HG03565 (cell line): ENCODE results near the gene ARHGEF11.
"Not testable (repeated sequence)": the region's sequence is repeated elsewhere in the genome, so short reads cannot be mapped to it uniquely, and the experiment has no call there.

Source experiments
- ATAC-seq: cut with Tn5 transposase; IDR thresholded peaks from one replicate; pipeline ENCODE4 v1.9.1; 2021; ENCODE audit warnings: mild to moderate bottlenecking, moderate library complexity; ENCODE audit not compliant: unreplicated experiment

Gene ARHGEF11

GRCh38 chr1:156931974-156932710 lies 113.4 kb downstream of the ARHGEF11 start:
- ATAC-seq: no peak

- no peak for ATAC-seq
Observed at GRCh38 chr1:156931211-156931952, 114.2 kb downstream of the ARHGEF11 start.

- no peak for ATAC-seq
Observed at GRCh38 chr1:156930483-156930882, 115.1 kb downstream of the ARHGEF11 start.

- no peak for ATAC-seq
Observed at GRCh38 chr1:156929596-156930238, 115.8 kb downstream of the ARHGEF11 start.

GRCh38 chr1:156928043-156928602 lies 117.4 kb downstream of the ARHGEF11 start:
- no peak for ATAC-seq

GRCh38 chr1:156927215-156928042 lies 118.1 kb downstream of the ARHGEF11 start:
- no peak for ATAC-seq

GRCh38 chr1:156926695-156927094 lies 118.8 kb downstream of the ARHGEF11 start:
- not testable (repeated sequence) for ATAC-seq

GRCh38 chr1:156926175-156926574 lies 119.4 kb downstream of the ARHGEF11 start:
- ATAC-seq: no peak

GRCh38 chr1:156925154-156926010 lies 120.2 kb downstream of the ARHGEF11 start:
- ATAC-seq: no peak

GRCh38 chr1:156924478-156925153 lies 120.9 kb downstream of the ARHGEF11 start:
- no peak for ATAC-seq

GRCh38 chr1:156923670-156924477 lies 121.7 kb downstream of the ARHGEF11 start:
- ATAC-seq: no peak

- ATAC-seq: no peak
Observed at GRCh38 chr1:156922986-156923669, 122.4 kb downstream of the ARHGEF11 start.

- ATAC-seq: no peak
Observed at GRCh38 chr1:156921053-156921529, 124.5 kb downstream of the ARHGEF11 start.

GRCh38 chr1:156920233-156921052 lies 125.1 kb downstream of the ARHGEF11 start, which contains the start of gene LRRC71:
LRRC71 (plus strand) TSS chr1:156920632; CDS start chr1:156920804, 172 bp downstream.
- ATAC-seq: no peak

- ATAC-seq: no peak
Observed at GRCh38 chr1:156914440-156914856, 131.1 kb downstream of the ARHGEF11 start.

- ATAC-seq: no peak
Observed at GRCh38 chr1:156913809-156914387, 131.6 kb downstream of the ARHGEF11 start.
